ENCODE data around the gene ATP6V1G2.
"Not testable (repeated sequence)": the region's sequence is repeated elsewhere in the genome, so short reads cannot be mapped to it uniquely, and the experiment has no call there.

The ATP6V1G2 gene

DNA sequence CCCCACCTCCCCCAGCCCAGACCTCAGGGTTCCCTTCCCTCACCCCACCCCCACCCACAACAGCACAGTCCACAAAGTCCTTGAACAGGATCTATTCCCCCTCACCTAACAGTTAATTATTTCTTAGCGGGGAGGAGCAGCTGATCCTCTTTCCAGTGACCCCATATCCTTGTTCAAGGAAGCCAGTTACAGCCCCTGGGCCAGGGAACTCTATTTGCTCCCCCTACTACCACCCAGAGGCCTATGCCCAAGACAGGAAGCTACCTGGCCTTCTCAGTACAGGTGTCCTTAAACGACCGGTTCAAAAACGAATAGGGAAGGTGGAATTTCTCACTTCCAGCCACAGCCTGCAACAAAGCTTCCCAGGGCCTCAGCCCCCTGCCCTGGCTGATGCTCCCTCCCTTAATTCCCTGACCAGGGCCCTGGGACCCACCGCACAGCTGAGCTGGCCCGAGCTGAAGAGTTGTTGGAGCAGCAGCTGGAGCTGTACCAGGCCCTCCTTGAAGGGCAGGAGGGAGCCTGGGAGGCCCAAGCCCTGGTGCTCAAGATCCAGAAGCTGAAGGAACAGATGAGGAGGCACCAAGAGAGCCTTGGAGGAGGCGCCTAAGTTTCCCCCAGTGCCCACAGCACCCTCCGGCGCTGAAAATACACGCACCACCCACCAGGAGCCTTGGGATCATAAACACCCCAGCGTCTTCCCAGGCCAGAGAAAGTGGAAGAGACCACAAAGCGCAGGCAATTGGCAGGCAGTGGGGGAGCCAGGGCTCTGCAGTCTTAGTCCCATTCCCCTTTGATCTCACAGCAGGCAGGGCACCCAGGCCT, 16.9 kb downstream of the ATP6V1G2 start:
- DNase-seq (ENCODE audit: low read depth) = no peak

- DNase-seq (ENCODE audit: low read depth) = no peak
Observed at GRCh38 chr6:31528821-31529328, 17.5 kb downstream of the ATP6V1G2 start, which contains the start of gene MCCD1. Gene MCCD1 (plus strand): TSS chr6:31528962. CDS start chr6:31529015, 53 bp downstream.

DNA sequence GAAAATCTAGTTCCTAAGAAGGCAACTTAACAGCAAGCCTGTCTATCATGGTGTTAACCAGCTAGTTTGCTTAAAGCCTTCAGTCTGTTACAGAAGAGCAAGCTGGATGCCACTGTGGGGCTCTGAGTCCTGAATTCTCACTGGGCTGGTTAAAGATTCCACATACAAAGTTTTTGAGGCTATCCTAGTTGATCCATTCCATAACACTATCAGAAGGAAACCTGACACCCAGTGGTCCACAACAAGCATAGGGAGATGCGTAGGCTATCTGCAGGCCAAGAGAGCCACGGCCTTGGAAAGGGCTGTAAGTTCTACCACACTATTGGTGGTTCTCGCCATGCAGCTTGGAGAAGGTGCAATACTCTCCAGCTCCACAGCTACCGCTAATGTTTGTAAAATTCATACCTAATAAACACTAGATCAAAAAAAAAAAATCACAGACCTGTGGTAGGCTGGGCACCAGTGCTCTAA, 18.1 kb downstream of the ATP6V1G2 start:
- DNase-seq (ENCODE audit: low read depth) = no peak

- no peak for DNase-seq (ENCODE audit: low read depth)
Observed at GRCh38 chr6:31525932-31526591, 20.3 kb downstream of the ATP6V1G2 start.

DNA sequence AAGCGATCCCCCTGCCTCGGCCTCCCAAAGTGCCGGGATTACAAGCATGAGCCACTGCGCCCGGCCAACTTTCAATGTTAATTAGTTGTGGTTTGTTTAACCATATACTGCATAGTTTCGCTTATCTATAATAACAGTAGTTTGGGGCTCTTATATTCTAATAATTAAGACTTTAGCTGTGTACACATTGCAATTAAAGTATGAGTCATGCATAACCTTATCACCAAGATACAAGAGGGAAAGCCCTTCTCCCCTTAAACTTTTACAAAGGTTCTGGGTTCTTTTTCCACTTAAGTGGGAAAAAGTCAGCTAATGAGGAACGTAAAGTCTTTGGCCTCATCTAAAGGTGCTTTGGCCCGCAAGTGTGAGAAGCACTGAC, 20.9 kb downstream of the ATP6V1G2 start:
- DNase-seq (ENCODE audit: low read depth) = no peak

GRCh38 chr6:31521835-31522234, 24.6 kb downstream of the ATP6V1G2 start:
- DNase-seq (ENCODE audit: low read depth) = no peak

- DNase-seq (ENCODE audit: low read depth) = no peak
Observed at GRCh38 chr6:31513456-31514165, 32.8 kb downstream of the ATP6V1G2 start.

DNA sequence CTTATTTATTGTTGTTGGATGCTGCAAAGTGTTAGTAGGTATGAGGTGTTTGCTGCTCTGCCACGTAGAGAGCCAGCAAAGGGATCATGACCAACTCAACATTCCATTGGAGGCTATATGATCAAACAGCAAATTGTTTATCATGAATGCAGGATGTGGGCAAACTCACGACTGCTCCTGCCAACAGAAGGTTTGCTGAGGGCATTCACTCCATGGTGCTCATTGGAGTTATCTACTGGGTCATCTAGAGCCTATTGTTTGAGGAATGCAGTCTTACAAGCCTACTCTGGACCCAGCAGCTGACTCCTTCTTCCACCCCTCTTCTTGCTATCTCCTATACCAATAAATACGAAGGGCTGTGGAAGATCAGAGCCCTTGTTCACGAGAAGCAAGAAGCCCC, 36.4 kb downstream of the ATP6V1G2 start:
- DNase-seq (ENCODE audit: low read depth) = no peak

- DNase-seq (ENCODE audit: low read depth) = not testable (repeated sequence)
Observed at GRCh38 chr6:31509036-31509435, 37.4 kb downstream of the ATP6V1G2 start.

DNA sequence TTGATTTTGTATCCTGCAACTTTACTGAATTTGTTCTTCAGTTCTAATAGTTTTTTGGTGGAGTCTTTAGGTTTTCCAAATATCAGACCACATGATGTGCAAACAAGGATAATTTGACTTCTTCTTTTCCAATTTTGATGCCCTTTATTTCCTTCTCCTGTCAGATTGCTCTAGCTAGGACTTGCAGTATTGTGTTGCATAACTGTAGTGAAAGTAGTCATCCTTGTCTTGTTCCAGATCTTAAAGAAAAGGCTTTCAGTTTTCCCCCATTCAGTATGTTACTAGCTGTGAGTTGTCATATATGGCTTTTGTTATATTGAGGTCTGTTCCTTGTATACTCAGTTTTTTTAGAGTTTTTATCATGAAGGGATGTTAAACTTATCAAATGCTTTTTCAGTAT, 43.8 kb downstream of the ATP6V1G2 start:
- no peak for DNase-seq (ENCODE audit: low read depth)

GRCh38 chr6:31499648-31500047, 46.8 kb downstream of the ATP6V1G2 start:
- not testable (repeated sequence) for DNase-seq (ENCODE audit: low read depth)

DNA sequence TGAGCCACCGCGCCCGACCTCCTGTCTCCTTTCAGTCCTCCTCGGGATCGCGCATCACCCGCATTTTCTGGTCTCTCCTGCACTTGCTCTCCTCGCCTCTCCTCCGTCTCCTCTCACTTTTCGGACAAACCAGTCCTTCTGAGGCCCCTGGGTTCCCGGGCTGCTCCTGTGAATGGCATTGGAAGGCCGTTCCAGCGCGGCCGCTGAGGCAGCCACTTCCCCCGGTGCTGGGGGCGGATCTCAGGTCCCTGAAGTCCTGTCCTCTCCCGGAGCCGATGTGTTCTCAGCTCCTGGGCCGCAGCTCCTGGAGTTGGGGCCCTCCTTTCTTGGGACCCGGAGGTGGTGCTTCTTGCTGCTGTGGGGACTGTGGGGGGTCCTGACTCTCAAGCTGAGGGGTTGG, 47.7 kb downstream of the ATP6V1G2 start:
- no peak for DNase-seq (ENCODE audit: low read depth)

- no peak for DNase-seq (ENCODE audit: low read depth)
Observed at GRCh38 chr6:31497531-31498476, 48.6 kb downstream of the ATP6V1G2 start, which contains the start of gene MICB. Gene MICB (plus strand): TSS chr6:31498145. CDS start chr6:31498194, 49 bp downstream.

DNA sequence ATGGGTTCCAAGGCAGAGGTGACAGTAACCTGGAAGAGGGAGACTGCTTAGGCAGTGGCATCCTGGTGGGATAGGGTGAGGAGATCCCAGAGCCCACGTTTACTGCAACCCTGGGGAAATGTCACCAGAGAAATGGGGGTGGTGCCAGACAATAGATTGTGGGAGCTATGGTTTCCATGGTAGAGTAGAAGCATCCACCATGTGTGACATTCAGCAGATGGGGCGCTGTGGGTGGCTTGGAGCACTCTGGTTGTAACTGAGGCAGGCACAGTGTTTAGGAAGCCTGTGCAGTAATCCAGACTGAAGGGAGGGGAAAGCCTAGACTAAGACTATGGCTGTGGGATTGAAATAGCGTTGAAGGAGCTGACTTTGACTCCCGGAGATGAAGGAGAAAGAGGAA, 49.6 kb downstream of the ATP6V1G2 start:
- DNase-seq (ENCODE audit: low read depth) = not testable (repeated sequence)

- DNase-seq (ENCODE audit: low read depth) = no peak
Observed at GRCh38 chr6:31495580-31495979, 50.8 kb downstream of the ATP6V1G2 start.
